Thoracic aorta (tissue), 2 donors: ENCODE measurements around the gene TENM4. TPM values are rescaled to one million over a fixed set of nuclear protein-coding genes. Genes with fewer than 3 reads are reported as not detected.

Source experiments
- ATAC-seq: fragments of 150-250 bp; one replicate; pipeline ENCODE4 v1.8.0; 2017; ENCODE audit warnings: low read depth; ENCODE audit not compliant: insufficient number of reproducible peaks, low FRiP score
- DNase-seq: peaks from one replicate; pipeline ENCODE4 v3.0.0-alpha.2; 2020; ENCODE audit warnings: low spot score
- H3K27ac ChIP-seq, 2 donors: fragments of 200-600 bp; sonication (generic); 1 replicate in 1 of 2; 2 replicates in 1 of 2; pipeline ENCODE4 v1.5.1; 2016; ENCODE audit warnings: mild to moderate bottlenecking in 2 of 2, moderate library complexity in 2 of 2
- H3K27me3 ChIP-seq: fragments of 200-600 bp; sonication (generic); replicated peaks from 2 replicates; pipeline ENCODE4 v1.6.0; 2016; ENCODE audit warnings: mild to moderate bottlenecking; ENCODE audit not compliant: insufficient read depth
- H3K36me3 ChIP-seq: fragments of 200-600 bp; sonication (generic); one replicate; pipeline ENCODE4 v1.5.1; 2016
- H3K4me1 ChIP-seq, 2 donors: fragments of 200-600 bp; sonication (generic); 1 replicate in 1 of 2; 2 replicates in 1 of 2; pipeline versions ENCODE4 v1.5.1 to v1.6.0; 2016; ENCODE audit warnings: low read depth in 2 of 2, mild to moderate bottlenecking in 1 of 2; ENCODE audit not compliant: control insufficient read depth in 1 of 2
- H3K4me3 ChIP-seq: fragments of 200-600 bp; sonication (generic); 2 replicates; pipeline ENCODE4 v1.5.1; 2016; ENCODE audit warnings: mild to moderate bottlenecking
- H3K9me3 ChIP-seq: fragments of 200-600 bp; sonication (generic); 2 replicates; pipeline ENCODE4 v1.5.1; 2016
- CTCF ChIP-seq: fragments of 200-600 bp; sonication (generic); IDR thresholded peaks from one replicate; pipeline ENCODE4 v1.5.1; 2019; ENCODE audit warnings: antibody characterized with exemption
- total RNA-seq, 2 donors: library from RNA; depleted of rRNA; stranded (reverse); fragments of >200 nt; gene quantifications; one replicate each; pipeline versions ENCODE4 v1.1.0 to v1.2.3, GENCODE V29; 2016

Gene TENM4
- total RNA-seq, 2 donors from 2014 or later = 6.1 to 13.3 TPM

- Histone ChIP-seq H3K4me3 (no peak overlapping the region), H3K27me3 (no peaks in the 10 kb centered on the region), H3K4me1 (no peaks in the 10 kb centered on the region), H3K27ac (no peak overlapping the region), H3K36me3 (no peaks in the 10 kb centered on the region), H3K9me3 (no peaks in the 10 kb centered on the region)
- no peak for ATAC-seq
- no peak for DNase-seq
- no peak for TF ChIP-seq CTCF
Observed at GRCh38 chr11:78932757-78933156, 508.1 kb downstream of the TENM4 start.

GRCh38 chr11:78931891-78932290 lies 508.9 kb downstream of the TENM4 start:
- DNase-seq = no peak
- H3K27me3 ChIP-seq = no peaks in the 10 kb centered on the region
- H3K4me1 ChIP-seq = no peaks in the 10 kb centered on the region
- H3K27ac ChIP-seq = no peak overlapping the region
- H3K36me3 ChIP-seq = no peaks in the 10 kb centered on the region
- H3K4me3 ChIP-seq = no peak overlapping the region
- ATAC-seq = no peak
- TF ChIP-seq CTCF = no peak
- no peaks in the 10 kb centered on the region for H3K9me3 ChIP-seq

DNA sequence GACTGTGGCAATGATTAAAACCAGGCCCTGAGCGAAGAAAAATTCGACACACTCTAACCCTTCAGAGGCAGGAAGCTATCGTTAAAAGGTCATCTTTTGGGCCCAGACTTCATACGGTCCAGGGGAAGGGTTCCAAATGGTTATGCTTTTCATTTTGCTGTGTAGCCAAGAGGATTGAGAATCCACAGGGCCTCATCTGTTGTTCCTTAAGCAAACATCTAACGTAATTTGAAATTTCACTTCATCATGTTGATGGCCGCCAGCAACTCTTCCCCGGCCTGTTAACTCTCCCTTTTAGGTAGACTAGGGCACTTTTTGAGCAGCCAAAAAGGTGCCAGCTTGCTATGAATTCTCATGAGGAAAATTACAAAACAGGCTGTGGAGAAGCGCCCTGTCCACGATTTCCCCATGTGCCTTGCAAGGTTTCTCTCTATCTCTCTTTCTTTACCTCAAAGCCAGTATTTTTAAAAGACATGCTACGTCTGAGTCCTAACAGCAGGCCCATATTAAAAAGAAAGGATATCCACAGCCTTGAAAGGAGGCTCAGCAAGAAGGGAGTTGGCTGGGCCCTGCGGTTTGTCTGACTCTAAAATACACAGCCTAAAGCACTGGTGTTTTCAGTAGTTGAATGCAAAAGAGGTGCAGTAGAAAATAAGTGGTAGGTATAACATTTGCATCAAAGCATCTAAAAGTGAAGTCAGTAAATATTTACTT lies 509.9 kb downstream of the TENM4 start:
- no peak for TF ChIP-seq CTCF
- H3K4me3 ChIP-seq = no peak overlapping the region
- DNase-seq (no peak), ATAC-seq (no peak)
- H3K27ac ChIP-seq = no peak overlapping the region
- H3K36me3 ChIP-seq = no peaks in the 10 kb centered on the region
- no peaks in the 10 kb centered on the region for H3K4me1 ChIP-seq
- no peaks in the 10 kb centered on the region for H3K27me3 ChIP-seq
- H3K9me3 ChIP-seq = no peaks in the 10 kb centered on the region

- TF ChIP-seq CTCF = no peak
- DNase-seq = no peak
- H3K27ac ChIP-seq = no peak overlapping the region
- no peak overlapping the region for H3K4me3 ChIP-seq
- no peaks in the 10 kb centered on the region for H3K4me1 ChIP-seq
- no peak for ATAC-seq
- H3K36me3 ChIP-seq = no peaks in the 10 kb centered on the region
- no peaks in the 10 kb centered on the region for H3K9me3 ChIP-seq
- no peaks in the 10 kb centered on the region for H3K27me3 ChIP-seq
Observed at GRCh38 chr11:78929906-78930220, 511.0 kb downstream of the TENM4 start.

DNA sequence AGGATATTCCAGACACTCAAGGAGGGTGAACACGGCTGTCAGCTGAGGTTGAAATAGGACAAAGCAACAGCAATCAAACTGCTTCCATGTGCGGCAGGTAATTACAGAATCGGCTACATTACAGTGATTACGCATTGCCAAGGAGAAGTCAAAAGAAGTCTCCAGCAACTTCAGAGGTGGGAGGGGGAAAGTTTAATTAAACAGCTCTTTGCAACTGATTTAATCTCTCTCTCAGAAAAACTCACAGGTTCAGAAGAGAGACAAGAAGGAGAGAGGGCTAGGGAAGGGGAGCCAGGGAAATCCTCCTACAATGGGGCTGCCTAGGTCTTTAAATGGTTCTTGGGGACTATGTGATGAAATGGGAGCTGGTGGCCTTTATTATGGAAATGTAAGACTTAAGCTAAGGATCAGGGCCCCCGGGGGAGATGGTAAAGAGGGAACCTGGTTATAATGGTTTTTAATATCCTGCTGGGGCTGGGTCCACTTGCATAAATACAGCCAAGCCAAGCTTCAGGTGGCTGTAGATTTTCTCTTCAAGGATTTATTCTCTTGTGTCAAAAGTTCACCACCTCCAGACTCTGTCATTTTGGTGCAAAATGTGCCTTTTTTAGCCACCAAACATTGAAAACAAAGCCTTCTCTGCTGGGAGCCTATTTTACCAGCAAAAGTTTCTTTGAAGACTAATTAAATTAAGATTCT lies 511.5 kb downstream of the TENM4 start:
- DNase-seq (no peak), ATAC-seq (no peak)
- no peak overlapping the region for H3K27ac ChIP-seq
- no peaks in the 10 kb centered on the region for H3K36me3 ChIP-seq
- no peak for TF ChIP-seq CTCF
- H3K27me3 ChIP-seq = no peaks in the 10 kb centered on the region
- no peaks in the 10 kb centered on the region for H3K9me3 ChIP-seq
- H3K4me3 ChIP-seq = no peak overlapping the region
- H3K4me1 ChIP-seq = no peaks in the 10 kb centered on the region
